ENCODE data around the gene B4GALT5. TPM values are rescaled to one million over a fixed set of nuclear protein-coding genes. Genes with fewer than 3 reads are reported as not detected.

B4GALT5 gene
- total and polyA plus RNA-seq, 8 donors: 38.4 to 51.0 (median 45.8) TPM

DNA sequence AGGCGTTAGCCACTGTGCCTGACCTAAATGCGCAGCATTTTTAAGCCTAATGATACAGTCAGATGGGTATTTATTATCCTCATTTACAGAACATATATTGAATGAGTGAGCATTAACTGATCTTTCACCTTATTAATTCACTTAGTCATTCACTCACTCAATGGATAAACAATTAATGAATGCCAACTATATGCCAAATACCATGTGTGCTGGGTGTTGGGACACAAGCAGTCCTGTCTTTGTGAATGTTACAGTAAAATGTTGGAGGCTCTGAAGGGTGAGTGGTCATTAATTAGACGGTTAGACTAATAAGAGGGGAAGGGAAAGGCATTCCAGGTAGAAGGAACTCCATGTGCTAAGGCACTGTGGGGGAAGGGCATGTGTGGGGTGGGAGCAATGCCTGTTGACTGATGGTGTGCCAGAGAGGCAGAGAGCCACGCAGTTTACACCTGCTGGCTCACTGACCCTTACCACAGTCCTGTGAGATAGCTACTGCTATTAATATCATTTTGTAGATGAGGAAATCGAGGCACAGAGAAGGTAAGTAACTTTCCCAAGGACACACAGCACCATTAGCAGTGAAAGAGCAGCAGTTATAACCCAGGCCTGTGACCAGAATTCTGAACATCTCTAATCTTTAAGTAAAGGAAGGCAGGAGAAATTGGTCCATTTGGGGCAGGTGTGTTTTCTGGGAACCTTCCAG lies 38.7 kb upstream of the B4GALT5 start:
- no peak overlapping the region for H3K27ac ChIP-seq
- H3K4me3 ChIP-seq: no peak overlapping the region
- H3K36me3 ChIP-seq: no peaks in the 10 kb centered on the region
- H3K27me3 ChIP-seq: no peaks in the 10 kb centered on the region
- TF ChIP-seq, protein P1, sequence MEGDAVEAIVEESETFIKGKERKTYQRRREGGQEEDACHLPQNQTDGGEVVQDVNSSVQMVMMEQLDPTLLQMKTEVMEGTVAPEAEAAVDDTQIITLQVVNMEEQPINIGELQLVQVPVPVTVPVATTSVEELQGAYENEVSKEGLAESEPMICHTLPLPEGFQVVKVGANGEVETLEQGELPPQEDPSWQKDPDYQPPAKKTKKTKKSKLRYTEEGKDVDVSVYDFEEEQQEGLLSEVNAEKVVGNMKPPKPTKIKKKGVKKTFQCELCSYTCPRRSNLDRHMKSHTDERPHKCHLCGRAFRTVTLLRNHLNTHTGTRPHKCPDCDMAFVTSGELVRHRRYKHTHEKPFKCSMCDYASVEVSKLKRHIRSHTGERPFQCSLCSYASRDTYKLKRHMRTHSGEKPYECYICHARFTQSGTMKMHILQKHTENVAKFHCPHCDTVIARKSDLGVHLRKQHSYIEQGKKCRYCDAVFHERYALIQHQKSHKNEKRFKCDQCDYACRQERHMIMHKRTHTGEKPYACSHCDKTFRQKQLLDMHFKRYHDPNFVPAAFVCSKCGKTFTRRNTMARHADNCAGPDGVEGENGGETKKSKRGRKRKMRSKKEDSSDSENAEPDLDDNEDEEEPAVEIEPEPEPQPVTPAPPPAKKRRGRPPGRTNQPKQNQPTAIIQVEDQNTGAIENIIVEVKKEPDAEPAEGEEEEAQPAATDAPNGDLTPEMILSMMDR (IDR thresholded peaks at IDR 0.05): no peak
- peaks cover 0 to 33% of the 10 kb centered on the region in 2 donors for H3K4me1 ChIP-seq
- ATAC-seq (no peak), DNase-seq (no peak)
- no peaks in the 10 kb centered on the region for H3K9me3 ChIP-seq
- intact Hi-C loops (cut with DNase I): no loop called here

DNA sequence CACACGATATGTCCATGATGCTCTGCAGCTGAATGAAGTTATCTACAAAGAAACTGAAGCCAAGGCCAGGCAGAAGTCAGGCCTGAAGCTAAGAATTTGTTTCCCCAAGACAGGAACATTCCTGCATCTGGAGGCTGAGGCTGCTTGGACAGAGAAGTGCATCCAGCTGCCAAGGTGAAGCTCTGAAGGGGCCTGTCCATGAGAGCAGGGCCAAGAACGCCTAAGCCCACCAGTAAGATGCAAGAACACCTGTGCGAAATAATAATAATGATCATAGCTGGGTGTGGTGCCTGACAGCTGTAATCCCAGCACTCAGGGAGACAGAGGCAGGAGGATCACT lies 37.7 kb upstream of the B4GALT5 start:
- Histone ChIP-seq H3K27ac (peak overlapping the region in 1 of 2 donors; percentile 68), H3K27me3 (no peaks in the 10 kb centered on the region), H3K9me3 (no peaks in the 10 kb centered on the region), H3K4me1 (peaks cover 0 to 33% of the 10 kb centered on the region in 2 donors), H3K4me3 (no peak overlapping the region), H3K36me3 (no peaks in the 10 kb centered on the region)
- TF ChIP-seq, protein P1 (IDR thresholded peaks at IDR 0.05): no peak
- DNase-seq: no peak
- intact Hi-C loops (cut with DNase I): no loop called here
- no peak for ATAC-seq

DNA sequence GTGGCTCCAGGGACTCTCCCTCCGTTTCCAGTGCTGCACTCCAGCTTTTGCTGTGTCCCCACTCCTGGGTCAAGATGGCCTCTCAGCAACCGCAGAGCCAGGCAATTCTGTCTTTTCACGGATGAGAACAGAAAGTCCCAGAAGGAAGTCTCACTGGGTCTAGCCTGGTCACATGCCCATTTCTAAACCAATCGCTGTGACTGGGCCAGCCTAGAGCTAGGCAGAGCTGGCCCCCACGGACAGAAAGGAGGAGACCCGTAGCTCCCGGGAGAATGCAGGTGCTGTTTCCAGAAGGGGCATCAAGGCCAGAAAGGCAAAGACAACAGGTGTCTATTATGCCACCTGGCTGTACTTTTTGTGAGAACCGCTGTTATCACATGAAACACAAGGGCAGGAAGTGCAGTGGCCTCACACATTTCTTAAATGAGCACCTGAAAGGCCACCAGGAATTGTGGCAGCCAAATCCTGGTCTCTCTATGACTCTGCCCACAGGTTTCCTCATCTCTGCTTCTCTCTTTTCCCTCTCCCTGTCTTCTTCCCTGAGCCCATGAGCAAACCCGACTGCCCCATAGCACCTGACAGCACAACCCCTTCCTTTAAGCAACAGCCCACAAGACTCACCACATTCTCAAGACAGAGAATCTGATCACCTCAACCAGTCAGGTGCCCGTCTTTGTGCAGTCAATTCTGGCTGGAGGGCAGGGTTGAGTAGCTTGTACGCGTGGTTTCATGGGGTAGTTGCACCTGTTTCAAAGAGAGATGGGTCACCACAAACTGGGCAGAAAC lies 37.1 kb upstream of the B4GALT5 start:
- Histone ChIP-seq H3K4me1 (peaks cover 0 to 33% of the 10 kb centered on the region in 2 donors), H3K36me3 (no peaks in the 10 kb centered on the region), H3K4me3 (no peak overlapping the region), H3K9me3 (no peaks in the 10 kb centered on the region), H3K27me3 (no peaks in the 10 kb centered on the region), H3K27ac (peak overlapping the region in 1 of 2 donors; percentile 68)
- peak; percentile 63 for ATAC-seq
- TF ChIP-seq, protein P1 (IDR thresholded peaks at IDR 0.05): no peak
- DNase-seq: peak in 1 of 4 donors; percentile 72
- intact Hi-C loops (cut with DNase I): no loop called here

DNA sequence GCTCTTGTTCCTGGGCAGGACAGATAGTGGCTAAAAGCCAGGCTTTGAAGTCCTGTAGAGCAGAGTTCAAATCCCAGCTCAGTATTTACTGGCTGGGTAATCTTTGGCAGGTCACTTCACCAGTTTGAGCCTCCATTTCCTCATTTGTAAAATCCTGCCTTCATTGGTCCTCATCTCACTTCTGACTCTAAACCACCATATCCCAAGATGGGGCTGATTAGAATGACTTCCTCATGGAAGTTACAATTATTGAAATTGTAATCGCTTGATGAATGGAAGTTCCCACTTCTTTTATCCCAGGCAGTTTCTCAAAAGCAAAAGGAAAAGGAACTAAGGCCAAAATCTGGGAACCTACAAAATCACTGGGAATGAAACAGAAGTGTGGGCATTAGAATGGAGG lies 35.9 kb upstream of the B4GALT5 start:
- Histone ChIP-seq H3K9me3 (no peaks in the 10 kb centered on the region), H3K4me1 (peaks cover 0 to 33% of the 10 kb centered on the region in 2 donors), H3K27ac (peak overlapping the region in 1 of 2 donors; percentile 68), H3K36me3 (no peaks in the 10 kb centered on the region), H3K27me3 (no peaks in the 10 kb centered on the region), H3K4me3 (no peak overlapping the region)
- no peak for ATAC-seq
- intact Hi-C loops (cut with DNase I): no loop called here
- TF ChIP-seq, protein P1 (IDR thresholded peaks at IDR 0.05): no peak
- no peak for DNase-seq

DNA sequence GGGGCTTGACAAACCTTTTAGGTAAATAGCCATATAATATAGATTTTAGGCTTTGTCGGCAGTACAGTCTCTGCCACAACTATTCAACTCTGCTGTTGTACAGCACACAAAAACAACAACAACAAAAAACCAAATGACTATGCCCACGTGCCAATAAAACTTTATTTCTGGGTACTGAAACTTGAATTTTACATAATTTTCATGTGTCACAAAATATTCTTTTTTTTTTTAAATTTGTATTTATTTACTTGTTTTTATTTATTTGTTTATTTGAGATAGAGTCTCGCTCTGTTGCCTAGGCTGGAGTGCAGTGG lies 34.8 kb upstream of the B4GALT5 start:
- no peaks in the 10 kb centered on the region for H3K9me3 ChIP-seq
- DNase-seq (no peak), ATAC-seq (no peak)
- H3K36me3 ChIP-seq: no peaks in the 10 kb centered on the region
- peak overlapping the region; percentile 55 to 65 for H3K27ac ChIP-seq
- TF ChIP-seq, protein P1 (IDR thresholded peaks at IDR 0.05): no peak
- H3K27me3 ChIP-seq: no peaks in the 10 kb centered on the region
- no peak overlapping the region for H3K4me3 ChIP-seq
- peaks cover 0 to 33% of the 10 kb centered on the region in 2 donors for H3K4me1 ChIP-seq
- intact Hi-C loops (cut with DNase I): no loop called here
